NCI-H2029 treated with DMSO at 0.1 percent for 48 hours (cell line): Measurements from ENCODE around the gene ZNF514.
A peak's percentile ranks its signal among the peaks of the same experiment; 100 is the strongest.
"Not testable (repeated sequence)": the region's sequence is repeated elsewhere in the genome, so short reads cannot be mapped to it uniquely, and the experiment has no call there.

Source experiments
- DNase-seq: peaks from one replicate; lab custom pipeline; 2025; lab: John Stamatoyannopoulos, UW

ZNF514 gene

GRCh38 chr2:95122197-95122551, 37.5 kb downstream of the ZNF514 start:
- no peak for DNase-seq

- DNase-seq: peak; percentile 18
Measured at GRCh38 chr2:95121407-95122196, 38.0 kb downstream of the ZNF514 start, which contains the start of gene MRPS5. Gene MRPS5 (minus strand): TSS chr2:95121808. CDS start chr2:95121791, 17 bp downstream.

- no peak for DNase-seq
Measured at GRCh38 chr2:95121093-95121406, 38.6 kb downstream of the ZNF514 start.

- peak; percentile 25 for DNase-seq
Measured at GRCh38 chr2:95115418-95115817, 44.2 kb downstream of the ZNF514 start.

- no peak for DNase-seq
Measured at GRCh38 chr2:95113464-95113863, 46.2 kb downstream of the ZNF514 start.

- DNase-seq: no peak
Measured at GRCh38 chr2:95110395-95110794, 49.3 kb downstream of the ZNF514 start.

GRCh38 chr2:95109260-95109659, 50.4 kb downstream of the ZNF514 start:
- no peak for DNase-seq

GRCh38 chr2:95106081-95106480, 53.6 kb downstream of the ZNF514 start:
- no peak for DNase-seq

- DNase-seq: no peak
Measured at GRCh38 chr2:95104606-95105005, 55.0 kb downstream of the ZNF514 start.

- DNase-seq: no peak
Measured at GRCh38 chr2:95099910-95100309, 59.7 kb downstream of the ZNF514 start.

- DNase-seq: not testable (repeated sequence)
Measured at GRCh38 chr2:95098273-95098672, 61.4 kb downstream of the ZNF514 start.
